Medulla oblongata (tissue), 1 donor: ENCODE data around the gene AGO3.
"Not testable (repeated sequence)": the region's sequence is repeated elsewhere in the genome, so short reads cannot be mapped to it uniquely, and the experiment has no call there.

Experiments used
- DNase-seq: peaks from one replicate; pipeline ENCODE4 v3.0.0-alpha.2; 2015; ENCODE audit errors: extremely low spot score

Gene AGO3

GRCh38 chr1:35930593-35931445 lies at the start of gene AGO3:
AGO3 (plus strand) TSS chr1:35931105; CDS start chr1:35931427, 322 bp downstream.
- peak; percentile 84 for DNase-seq

GRCh38 chr1:35881850-35882273 lies 49.0 kb upstream of the AGO3 start:
- DNase-seq, result no peak

GRCh38 chr1:35882586-35882944 lies 48.3 kb upstream of the AGO3 start:
- peak; percentile 6 for DNase-seq

GRCh38 chr1:35882945-35883634 lies 47.8 kb upstream of the AGO3 start, which contains the start of gene AGO1:
AGO1 (plus strand) TSS chr1:35883209; CDS start chr1:35883422, 213 bp downstream.
- DNase-seq, result peak; percentile 95

GRCh38 chr1:35883635-35884101 lies 47.2 kb upstream of the AGO3 start:
- peak; percentile 41 for DNase-seq

- peak; percentile 17 for DNase-seq
These were observed 46.0 kb upstream of the AGO3 start for GRCh38 chr1:35884934-35885333.

GRCh38 chr1:35885961-35886558 lies 44.8 kb upstream of the AGO3 start:
- DNase-seq, result peak; percentile 50

GRCh38 chr1:35886577-35887431 lies 44.1 kb upstream of the AGO3 start:
- DNase-seq, result peak; percentile 7

GRCh38 chr1:35887508-35887907 lies 43.4 kb upstream of the AGO3 start:
- DNase-seq, result no peak

GRCh38 chr1:35888255-35888654 lies 42.6 kb upstream of the AGO3 start:
- DNase-seq, result no peak

- not testable (repeated sequence) for DNase-seq
These were observed 41.9 kb upstream of the AGO3 start for GRCh38 chr1:35888981-35889380.

- DNase-seq, result no peak
These were observed 37.6 kb upstream of the AGO3 start for GRCh38 chr1:35893051-35893879.

- DNase-seq, result peak; percentile 81
These were observed 36.7 kb upstream of the AGO3 start for GRCh38 chr1:35894183-35894582.

GRCh38 chr1:35894656-35895055 lies 36.2 kb upstream of the AGO3 start:
- DNase-seq, result no peak

- no peak for DNase-seq
These were observed 31.0 kb upstream of the AGO3 start for GRCh38 chr1:35899941-35900340.

GRCh38 chr1:35901235-35901634 lies 29.7 kb upstream of the AGO3 start:
- DNase-seq, result no peak

- no peak for DNase-seq
These were observed 28.2 kb upstream of the AGO3 start for GRCh38 chr1:35902671-35903070.

GRCh38 chr1:35914717-35915116 lies 16.2 kb upstream of the AGO3 start:
- DNase-seq, result no peak

GRCh38 chr1:35915693-35916092 lies 15.2 kb upstream of the AGO3 start:
- DNase-seq, result no peak

GRCh38 chr1:35923791-35924221 lies 7.1 kb upstream of the AGO3 start:
- no peak for DNase-seq
